ENCODE measurements around the gene OR4S2.

- TF ChIP-seq EZH2phosphoT487 (IDR thresholded peaks at IDR 0.05; ENCODE audit: insufficient read depth, low read depth) (no peak), EZH2 (IDR thresholded peaks at IDR 0.05; ENCODE audit: insufficient read depth, poor library complexity, severe bottlenecking) (no peak)
Measured at GRCh38 chr11:55658031-55658573, 10.0 kb downstream of the OR4S2 start.

All from GM23248 (cell line).